ENCODE measurements around the gene RC3H1. TPM values are rescaled to one million over a fixed set of nuclear protein-coding genes. Genes with fewer than 3 reads are reported as not detected.
"Not testable (repeated sequence)": the region's sequence is repeated elsewhere in the genome, so short reads cannot be mapped to it uniquely, and the experiment has no call there.

RC3H1 gene
- polyA plus RNA-seq, 1 of the 3 experiments (the other 2 are of a cell fraction): 2.9 TPM

DNA sequence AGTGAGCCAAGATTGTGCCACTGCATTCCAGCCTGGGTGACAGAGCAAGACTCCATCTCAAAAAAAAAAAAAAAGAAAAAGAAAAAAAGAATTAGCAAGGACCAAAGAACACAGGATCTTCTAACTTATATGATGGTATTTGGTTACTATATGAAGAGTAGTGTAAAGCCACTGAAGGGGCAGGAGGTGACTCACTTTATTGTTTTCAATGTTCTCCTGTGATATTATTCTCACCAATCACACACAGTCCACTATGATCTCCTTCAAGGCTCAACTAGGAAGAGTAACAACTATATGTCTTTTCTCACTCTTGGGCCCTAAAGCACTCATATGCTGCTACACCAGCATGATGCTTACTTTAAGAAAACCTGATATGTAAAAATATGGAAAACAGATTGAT, 26.7 kb downstream of the RC3H1 start:
- Histone ChIP-seq H3K36me3 (replicated peaks in 1 of 2; ENCODE audit: control insufficient read depth in 1 of 2, insufficient read depth in 2 of 2, low read length in 1 of 2) (peaks cover 15 to 29% of the 10 kb centered on the region in 2 experiments), H3K4me3 (ENCODE audit: low read depth in 2 of 2, low read length in 1 of 2) (no peak overlapping the region), H4K20me1 (ENCODE audit: insufficient read depth) (peaks cover 59% of the 10 kb centered on the region), H2AFZ (ENCODE audit: low read depth) (no peak overlapping the region), H3F3A (replicated peaks; ENCODE audit: insufficient read depth) (peaks cover 11% of the 10 kb centered on the region), H3K27me3 (ENCODE audit: insufficient read depth) (no peaks in the 10 kb centered on the region), H3K9me3 (no peaks in the 10 kb centered on the region), H3K4me1 (ENCODE audit: control insufficient read depth in 1 of 2, insufficient read depth in 2 of 2, low read depth in 1 of 2, low read length in 1 of 2) (peaks cover 5 to 20% of the 10 kb centered on the region in 2 experiments; a peak in 3 of 4 replicates), H3K9ac (no peak overlapping the region), H3K79me2 (ENCODE audit: insufficient read depth) (peaks cover 93% of the 10 kb centered on the region), H3K4me2 (no peak overlapping the region), H3K27ac (ENCODE audit: low read depth in 2 of 2, low read length in 1 of 2) (no peak overlapping the region), H3K9me2 (no peaks in the 10 kb centered on the region)
- DNase-seq: no peak
- CTCF ChIA-PET: no interaction called here
- POLR2A ChIA-PET: no interaction called here
- TF ChIP-seq TEAD4 (IDR thresholded peaks at IDR 0.05; ENCODE audit: borderline replicate concordance, insufficient read depth) (no peak), SIN3A (IDR thresholded peaks at IDR 0.05; ENCODE audit: borderline replicate concordance, low read depth, low read length) (no peak), FOXM1 (IDR thresholded peaks at IDR 0.05; ENCODE audit: low read depth) (no peak), JUND (IDR thresholded peaks at IDR 0.05) (no peak), RCOR1 (IDR thresholded peaks at IDR 0.05; ENCODE audit: low read length) (no peak), CHD2 (IDR thresholded peaks at IDR 0.05; ENCODE audit: low read length, partially characterized antibody) (no peak), ELF1 (IDR thresholded peaks at IDR 0.05) (no peak), SMC3 (IDR thresholded peaks at IDR 0.05; ENCODE audit: low read depth, low read length) (no peak), TCF12 (IDR thresholded peaks at IDR 0.05) (no peak)
- TF ChIP-seq, protein P1, sequence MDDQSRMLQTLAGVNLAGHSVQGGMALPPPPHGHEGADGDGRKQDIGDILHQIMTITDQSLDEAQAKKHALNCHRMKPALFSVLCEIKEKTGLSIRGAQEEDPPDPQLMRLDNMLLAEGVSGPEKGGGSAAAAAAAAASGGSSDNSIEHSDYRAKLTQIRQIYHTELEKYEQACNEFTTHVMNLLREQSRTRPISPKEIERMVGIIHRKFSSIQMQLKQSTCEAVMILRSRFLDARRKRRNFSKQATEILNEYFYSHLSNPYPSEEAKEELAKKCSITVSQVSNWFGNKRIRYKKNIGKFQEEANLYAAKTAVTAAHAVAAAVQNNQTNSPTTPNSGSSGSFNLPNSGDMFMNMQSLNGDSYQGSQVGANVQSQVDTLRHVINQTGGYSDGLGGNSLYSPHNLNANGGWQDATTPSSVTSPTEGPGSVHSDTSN (IDR thresholded peaks at IDR 0.05): no peak
- TF ChIP-seq, protein P2, sequence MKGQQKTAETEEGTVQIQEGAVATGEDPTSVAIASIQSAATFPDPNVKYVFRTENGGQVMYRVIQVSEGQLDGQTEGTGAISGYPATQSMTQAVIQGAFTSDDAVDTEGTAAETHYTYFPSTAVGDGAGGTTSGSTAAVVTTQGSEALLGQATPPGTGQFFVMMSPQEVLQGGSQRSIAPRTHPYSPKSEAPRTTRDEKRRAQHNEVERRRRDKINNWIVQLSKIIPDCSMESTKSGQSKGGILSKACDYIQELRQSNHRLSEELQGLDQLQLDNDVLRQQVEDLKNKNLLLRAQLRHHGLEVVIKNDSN (IDR thresholded peaks at IDR 0.05; ENCODE audit: borderline replicate concordance, low read depth): no peak
- TF ChIP-seq, protein P3, sequence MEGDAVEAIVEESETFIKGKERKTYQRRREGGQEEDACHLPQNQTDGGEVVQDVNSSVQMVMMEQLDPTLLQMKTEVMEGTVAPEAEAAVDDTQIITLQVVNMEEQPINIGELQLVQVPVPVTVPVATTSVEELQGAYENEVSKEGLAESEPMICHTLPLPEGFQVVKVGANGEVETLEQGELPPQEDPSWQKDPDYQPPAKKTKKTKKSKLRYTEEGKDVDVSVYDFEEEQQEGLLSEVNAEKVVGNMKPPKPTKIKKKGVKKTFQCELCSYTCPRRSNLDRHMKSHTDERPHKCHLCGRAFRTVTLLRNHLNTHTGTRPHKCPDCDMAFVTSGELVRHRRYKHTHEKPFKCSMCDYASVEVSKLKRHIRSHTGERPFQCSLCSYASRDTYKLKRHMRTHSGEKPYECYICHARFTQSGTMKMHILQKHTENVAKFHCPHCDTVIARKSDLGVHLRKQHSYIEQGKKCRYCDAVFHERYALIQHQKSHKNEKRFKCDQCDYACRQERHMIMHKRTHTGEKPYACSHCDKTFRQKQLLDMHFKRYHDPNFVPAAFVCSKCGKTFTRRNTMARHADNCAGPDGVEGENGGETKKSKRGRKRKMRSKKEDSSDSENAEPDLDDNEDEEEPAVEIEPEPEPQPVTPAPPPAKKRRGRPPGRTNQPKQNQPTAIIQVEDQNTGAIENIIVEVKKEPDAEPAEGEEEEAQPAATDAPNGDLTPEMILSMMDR (IDR thresholded peaks at IDR 0.05): no peak
- TF ChIP-seq, protein P4, sequence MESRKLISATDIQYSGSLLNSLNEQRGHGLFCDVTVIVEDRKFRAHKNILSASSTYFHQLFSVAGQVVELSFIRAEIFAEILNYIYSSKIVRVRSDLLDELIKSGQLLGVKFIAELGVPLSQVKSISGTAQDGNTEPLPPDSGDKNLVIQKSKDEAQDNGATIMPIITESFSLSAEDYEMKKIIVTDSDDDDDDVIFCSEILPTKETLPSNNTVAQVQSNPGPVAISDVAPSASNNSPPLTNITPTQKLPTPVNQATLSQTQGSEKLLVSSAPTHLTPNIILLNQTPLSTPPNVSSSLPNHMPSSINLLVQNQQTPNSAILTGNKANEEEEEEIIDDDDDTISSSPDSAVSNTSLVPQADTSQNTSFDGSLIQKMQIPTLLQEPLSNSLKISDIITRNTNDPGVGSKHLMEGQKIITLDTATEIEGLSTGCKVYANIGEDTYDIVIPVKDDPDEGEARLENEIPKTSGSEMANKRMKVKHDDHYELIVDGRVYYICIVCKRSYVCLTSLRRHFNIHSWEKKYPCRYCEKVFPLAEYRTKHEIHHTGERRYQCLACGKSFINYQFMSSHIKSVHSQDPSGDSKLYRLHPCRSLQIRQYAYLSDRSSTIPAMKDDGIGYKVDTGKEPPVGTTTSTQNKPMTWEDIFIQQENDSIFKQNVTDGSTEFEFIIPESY (IDR thresholded peaks at IDR 0.05; ENCODE audit: borderline replicate concordance, low read depth): no peak
- TF ChIP-seq, protein P5, sequence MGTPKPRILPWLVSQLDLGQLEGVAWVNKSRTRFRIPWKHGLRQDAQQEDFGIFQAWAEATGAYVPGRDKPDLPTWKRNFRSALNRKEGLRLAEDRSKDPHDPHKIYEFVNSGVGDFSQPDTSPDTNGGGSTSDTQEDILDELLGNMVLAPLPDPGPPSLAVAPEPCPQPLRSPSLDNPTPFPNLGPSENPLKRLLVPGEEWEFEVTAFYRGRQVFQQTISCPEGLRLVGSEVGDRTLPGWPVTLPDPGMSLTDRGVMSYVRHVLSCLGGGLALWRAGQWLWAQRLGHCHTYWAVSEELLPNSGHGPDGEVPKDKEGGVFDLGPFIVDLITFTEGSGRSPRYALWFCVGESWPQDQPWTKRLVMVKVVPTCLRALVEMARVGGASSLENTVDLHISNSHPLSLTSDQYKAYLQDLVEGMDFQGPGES (IDR thresholded peaks at IDR 0.05; ENCODE audit: low read depth, low read length): no peak

DNA sequence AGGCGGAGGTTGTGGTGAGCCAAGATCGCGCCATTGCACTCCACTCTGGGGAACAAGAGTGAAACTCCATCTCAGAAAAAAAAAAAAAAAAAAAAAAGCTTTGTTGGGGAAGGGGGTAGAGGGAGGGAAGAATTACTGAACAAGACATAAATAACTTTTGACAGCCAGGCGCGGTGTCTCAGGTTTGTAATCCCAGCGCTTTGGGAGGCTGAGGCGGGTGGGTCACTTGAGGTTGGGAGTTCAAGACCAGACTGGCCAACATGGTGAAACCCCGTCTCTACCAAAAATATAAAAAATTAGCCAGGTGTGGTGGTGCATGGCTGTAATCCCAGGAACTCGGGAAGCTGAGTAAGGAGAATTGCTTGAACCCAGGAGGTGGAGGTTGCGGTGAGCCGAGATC, 28.2 kb downstream of the RC3H1 start:
- DNase-seq; H3K9me2 ChIP-seq; H3K4me2 ChIP-seq; H3K9ac ChIP-seq; H3K27ac ChIP-seq (ENCODE audit: low read depth in 2 of 2, low read length in 1 of 2); H3K4me3 ChIP-seq (ENCODE audit: low read depth in 2 of 2, low read length in 1 of 2); H3F3A ChIP-seq (replicated peaks; ENCODE audit: insufficient read depth); H2AFZ ChIP-seq (ENCODE audit: low read depth); H3K27me3 ChIP-seq (ENCODE audit: insufficient read depth); H3K9me3 ChIP-seq; CTCF ChIA-PET; POLR2A ChIA-PET: not testable (repeated sequence)
- H4K20me1 ChIP-seq (ENCODE audit: insufficient read depth): peaks cover 45% of the 10 kb centered on the region
- WGBS (ENCODE audit: low lambda C conversion rate): 97% methylated on average over 11 of the region's 11 CpGs
- H3K4me1 ChIP-seq (ENCODE audit: control insufficient read depth in 1 of 2, insufficient read depth in 2 of 2, low read depth in 1 of 2, low read length in 1 of 2): peaks cover 5 to 10% of the 10 kb centered on the region in 2 experiments; a peak in 3 of 4 replicates
- H3K79me2 ChIP-seq (ENCODE audit: insufficient read depth): peaks cover 77% of the 10 kb centered on the region
- peaks cover 15 to 37% of the 10 kb centered on the region in 2 experiments for H3K36me3 ChIP-seq (replicated peaks in 1 of 2; ENCODE audit: control insufficient read depth in 1 of 2, insufficient read depth in 2 of 2, low read length in 1 of 2)
